PC-3 (cell line): ENCODE data around the gene SFRP5.

ENCODE experiments used
- CTCF ChIP-seq: fragments of 300-600 bp; sonication (generic); conservative IDR thresholded peaks from 2 replicates; pipeline ENCODE4 v1.5.1; 2017; ENCODE audit warnings: antibody characterized with exemption, low read depth, mild to moderate bottlenecking, low read length
- EZH2 ChIP-seq: fragments of 300-600 bp; sonication (generic); IDR thresholded peaks from one replicate; pipeline ENCODE4 v1.6.1; 2017; ENCODE audit warnings: antibody characterized with exemption, mild to moderate bottlenecking, low read length; ENCODE audit not compliant: unreplicated experiment

DNA sequence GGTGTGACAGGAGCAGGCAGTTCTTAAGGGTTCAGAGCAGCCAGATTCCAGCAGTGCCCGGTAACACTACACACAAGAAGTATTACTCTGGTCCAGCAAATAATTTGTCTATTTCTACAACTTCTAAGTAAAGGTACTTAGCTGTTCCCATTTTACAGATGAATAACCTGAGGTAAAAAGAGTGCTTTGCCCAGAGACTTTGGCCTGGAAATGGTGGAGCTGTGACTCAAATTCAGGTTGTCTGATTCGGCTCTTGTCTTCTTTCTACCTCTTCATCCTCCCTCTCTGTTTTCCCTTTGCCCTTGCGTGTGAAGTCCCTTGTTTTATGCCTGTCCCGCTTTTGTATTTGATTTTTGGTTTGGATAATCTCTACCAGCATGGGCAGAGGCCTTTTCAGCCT, 17.1 kb downstream of the SFRP5 start:
- TF ChIP-seq CTCF (no peak), EZH2 (no peak)
